DOHH2 (cell line): ENCODE data around the gene HOXC11.

ENCODE experiments used
- CTCF ChIP-seq: fragments of 200-600 bp; sonication (generic); IDR thresholded peaks from one replicate; pipeline ENCODE4 v1.5.1; 2014; ENCODE audit warnings: antibody characterized with exemption, mild to moderate bottlenecking, low read depth, low read length; ENCODE audit not compliant: poor library complexity, severe bottlenecking
- EZH2phosphoT487 ChIP-seq: fragments of 200-600 bp; sonication (generic); IDR thresholded peaks from 2 replicates; pipeline ENCODE4 v1.6.1; 2017; ENCODE audit warnings: borderline replicate concordance, mild to moderate bottlenecking, antibody characterized with exemption, low read length, moderate library complexity, mixed read lengths

- TF ChIP-seq CTCF (no peak), EZH2phosphoT487 (no peak)
Measured at GRCh38 chr12:53937596-53938325, 35.2 kb upstream of the HOXC11 start.
